GM21529 (cell line): Measurements from ENCODE around the gene PRAF2.

Source experiments
- ATAC-seq: cut with Tn5 transposase; IDR thresholded peaks from one replicate; pipeline ENCODE4 v1.9.1; 2021; ENCODE audit not compliant: unreplicated experiment

The PRAF2 gene, protein sequence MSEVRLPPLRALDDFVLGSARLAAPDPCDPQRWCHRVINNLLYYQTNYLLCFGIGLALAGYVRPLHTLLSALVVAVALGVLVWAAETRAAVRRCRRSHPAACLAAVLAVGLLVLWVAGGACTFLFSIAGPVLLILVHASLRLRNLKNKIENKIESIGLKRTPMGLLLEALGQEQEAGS

DNA sequence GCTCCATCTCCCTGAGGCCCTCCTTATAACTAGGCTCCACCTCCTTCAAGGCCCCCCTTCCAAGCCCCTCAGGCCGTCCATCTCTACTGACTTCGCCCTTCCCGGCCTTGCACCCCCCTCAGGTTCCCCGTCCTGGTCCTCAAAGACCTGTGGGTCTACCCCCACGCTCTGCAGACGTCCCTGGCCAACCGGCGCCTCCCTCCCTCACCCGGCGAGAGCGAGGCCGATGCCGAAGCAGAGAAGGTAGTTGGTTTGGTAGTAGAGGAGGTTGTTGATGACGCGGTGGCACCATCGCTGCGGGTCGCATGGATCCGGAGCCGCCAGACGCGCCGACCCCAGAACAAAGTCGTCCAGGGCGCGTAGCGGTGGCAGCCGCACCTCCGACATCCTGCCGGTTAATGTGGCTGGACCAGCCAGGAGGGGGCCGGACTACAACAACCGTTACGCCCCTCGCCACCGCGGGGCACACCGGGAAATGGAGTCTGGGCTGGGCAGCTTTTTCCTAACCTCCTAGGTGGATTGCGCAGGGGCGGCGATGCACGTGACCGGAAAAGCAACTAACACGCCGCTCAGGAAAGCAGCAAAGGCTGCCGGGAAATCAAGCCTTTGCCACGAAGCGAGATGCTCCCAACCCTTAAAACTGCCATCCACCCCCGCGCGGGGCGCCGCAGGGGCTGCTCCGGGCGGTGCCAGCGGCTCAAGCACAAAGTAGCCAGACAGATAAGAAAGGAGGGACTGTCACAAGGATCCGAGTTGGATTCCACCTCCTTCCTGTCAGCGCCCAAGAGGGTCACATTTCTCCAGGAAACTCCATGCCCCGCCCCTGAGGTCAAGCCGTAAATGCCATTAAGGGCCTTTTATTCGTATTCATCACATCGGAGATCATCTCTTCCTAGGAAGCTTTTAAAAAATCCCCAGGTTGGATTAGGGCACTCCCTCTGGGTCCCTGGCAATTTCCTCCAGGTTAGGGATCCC, at the start of gene PRAF2:
Gene PRAF2 (minus strand): TSS at position 402 of the 975 bp plus-strand sequence. CDS start 15 bp downstream, at position 387.
- ATAC-seq: peak; percentile 93

DNA sequence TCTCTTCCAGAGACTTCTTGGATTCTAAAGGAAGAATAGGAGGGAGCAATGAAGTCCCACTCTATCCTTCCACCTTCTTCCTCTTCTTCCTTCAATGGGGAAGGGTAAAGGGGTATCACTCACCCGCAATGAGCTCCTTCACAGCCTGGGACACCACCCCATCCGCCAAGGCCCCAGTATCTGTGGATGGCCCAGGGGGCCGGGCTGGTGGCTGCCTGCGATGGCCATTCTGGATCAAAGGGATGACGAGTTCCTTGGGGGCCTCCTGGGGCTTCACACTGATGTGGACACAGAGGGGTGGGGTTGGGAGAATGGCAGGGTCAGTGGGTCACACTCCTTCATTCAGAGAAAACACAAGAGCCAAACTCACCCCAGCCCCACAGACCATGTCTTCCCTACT, 48.7 kb upstream of the PRAF2 start:
- ATAC-seq: no peak

DNA sequence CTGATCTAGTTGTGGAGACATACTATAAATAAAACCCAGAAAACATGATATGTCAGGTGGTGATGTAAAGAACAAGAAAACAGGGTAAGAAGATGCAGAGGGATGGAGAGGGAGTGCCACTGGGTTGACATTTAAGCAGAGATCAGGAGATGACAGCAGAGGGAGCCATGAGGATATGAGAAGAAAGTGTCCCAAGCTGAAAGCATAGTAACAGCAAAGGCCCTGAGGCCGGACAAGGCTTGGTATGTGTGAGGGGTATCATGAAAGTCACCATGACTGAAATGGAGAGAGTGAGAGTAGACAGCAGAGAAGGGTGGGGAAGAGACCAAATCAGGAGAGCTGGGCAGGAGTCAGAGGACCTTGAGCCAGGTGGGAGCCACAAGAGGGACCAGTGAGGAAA, 46.3 kb upstream of the PRAF2 start:
- ATAC-seq: no peak

DNA sequence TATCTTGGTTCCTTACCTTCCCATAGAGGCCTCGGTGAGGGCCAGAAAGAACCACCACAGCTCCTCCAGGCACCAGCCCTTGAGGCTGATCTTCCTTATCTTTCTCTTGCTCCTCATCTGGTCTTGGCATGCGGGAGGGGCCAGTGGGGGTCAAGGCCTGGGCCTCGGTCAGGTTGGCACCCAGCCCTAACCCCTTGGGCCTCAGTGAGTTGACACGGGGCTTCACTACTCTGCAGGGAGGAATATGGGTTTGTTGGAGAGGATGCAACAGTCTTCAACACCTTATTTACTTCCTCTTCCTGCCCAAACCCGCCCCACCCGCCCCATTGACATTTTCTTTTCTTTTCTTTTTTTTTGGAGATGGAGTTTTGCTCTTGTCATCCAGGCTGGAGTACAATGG, 43.8 kb upstream of the PRAF2 start:
- ATAC-seq: no peak

DNA sequence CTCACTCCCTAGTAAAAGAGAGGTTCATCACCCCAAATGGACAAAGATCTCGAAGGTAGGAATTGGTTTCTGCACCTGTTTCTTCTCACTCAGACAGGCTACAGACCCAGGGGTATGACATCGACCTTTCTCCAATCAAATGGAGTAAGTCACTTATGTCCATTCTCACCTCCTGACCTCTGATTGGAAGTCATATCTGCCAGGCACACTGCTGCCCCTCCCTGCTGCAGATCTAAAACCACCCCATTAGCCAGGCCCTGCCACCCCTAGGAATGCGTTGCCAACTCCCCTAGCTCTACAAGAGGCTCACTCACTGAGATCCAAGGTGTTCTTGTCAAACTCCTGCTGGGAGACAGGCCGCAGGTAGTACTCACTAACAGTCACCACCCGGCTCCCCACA, 42.9 kb upstream of the PRAF2 start:
- ATAC-seq: no peak

DNA sequence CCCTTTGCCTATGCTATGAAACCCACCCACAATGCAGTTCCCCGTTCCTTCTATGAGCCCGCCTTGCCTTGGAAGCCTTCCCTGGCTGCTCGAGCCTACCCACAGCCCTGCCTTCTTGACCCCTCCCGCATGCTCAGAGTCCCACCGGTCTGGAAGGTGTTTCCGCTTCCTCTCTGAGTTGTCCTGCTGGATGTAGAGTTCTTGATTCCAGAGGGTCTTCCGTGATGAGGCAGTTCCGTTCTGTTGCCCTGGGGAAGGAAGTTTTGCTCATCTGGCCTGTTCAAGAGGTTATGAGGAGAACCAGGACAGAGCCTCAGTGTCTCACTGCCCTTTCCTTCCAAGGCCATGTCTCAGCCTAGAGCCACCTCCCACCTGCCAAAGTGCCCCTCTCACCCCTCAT, 42.3 kb upstream of the PRAF2 start:
- ATAC-seq: no peak

DNA sequence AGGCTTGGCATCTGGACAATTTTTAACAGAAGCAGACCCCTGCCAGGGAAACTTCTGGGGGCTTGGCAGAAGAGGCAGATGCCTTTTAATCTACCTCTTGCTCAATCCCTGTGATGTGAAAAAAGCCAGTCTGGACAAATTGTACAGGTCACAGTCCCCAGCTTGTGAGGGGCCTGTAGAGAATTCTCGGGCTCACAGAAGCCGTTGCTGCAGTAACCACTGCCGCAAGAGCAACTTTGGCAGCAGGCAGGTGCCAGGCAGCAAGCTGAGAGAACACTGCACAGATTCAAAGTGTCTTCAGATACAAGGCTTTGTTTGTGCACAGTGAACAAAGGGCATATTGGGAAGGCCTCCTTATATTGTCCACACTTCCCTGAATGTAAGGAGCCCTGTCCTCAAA, 38.0 kb upstream of the PRAF2 start:
- no peak for ATAC-seq

DNA sequence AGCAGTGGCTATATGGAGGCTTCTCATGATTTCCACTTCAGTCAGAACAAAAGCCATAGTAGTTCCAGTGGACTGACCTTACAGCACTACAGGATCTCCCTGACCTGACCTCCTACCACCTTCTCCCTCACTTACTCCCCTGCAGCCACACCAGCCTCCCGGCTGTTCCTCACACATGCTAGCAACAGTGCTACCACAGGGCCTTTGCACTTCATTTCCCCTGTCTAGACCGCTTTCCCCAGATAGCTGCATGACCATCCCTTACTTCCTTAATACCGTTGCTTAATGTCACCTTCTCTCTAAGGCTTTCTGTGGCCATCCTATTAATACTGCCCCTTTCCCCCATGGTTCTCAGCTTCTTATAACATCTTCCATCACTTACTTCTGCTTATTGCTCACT, 36.6 kb upstream of the PRAF2 start:
- ATAC-seq: no peak

DNA sequence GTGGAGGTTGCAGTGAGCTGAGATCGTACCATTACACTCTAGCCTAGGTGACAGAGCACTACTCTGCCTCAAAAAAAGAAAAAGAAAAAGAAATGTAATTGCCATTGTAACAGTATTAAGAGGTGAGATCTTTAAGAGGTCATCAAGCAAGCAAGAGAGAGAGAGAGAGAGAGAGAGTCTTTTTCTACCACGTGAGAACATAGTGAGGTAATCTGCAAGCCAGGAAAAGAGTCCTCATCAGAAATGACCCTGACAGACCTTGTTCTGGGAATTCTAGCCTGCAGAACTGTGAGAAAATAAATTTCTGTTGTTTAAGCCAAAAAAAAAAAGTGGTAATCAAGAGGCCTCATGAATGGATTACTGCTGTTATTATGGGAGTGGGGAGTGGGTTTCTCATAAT, 34.8 kb upstream of the PRAF2 start:
- no peak for ATAC-seq

DNA sequence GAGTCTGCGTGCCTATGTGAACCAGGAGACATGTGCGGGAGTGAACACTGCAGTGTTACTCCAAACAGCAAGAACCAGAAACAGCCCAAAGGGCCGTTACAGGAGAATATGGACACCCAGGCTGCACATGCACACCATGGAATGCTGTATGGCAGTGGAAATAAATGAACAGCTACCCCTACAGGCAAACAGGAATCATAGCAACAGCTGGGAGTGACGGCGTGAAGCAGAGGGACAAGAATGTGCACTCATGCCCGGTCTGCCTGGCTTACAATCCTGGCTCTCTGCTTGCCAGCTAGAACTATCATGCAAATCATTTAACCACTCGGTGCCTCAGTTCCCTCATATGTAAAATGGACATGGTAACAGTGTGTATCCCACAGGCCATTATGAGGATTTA, 33.1 kb upstream of the PRAF2 start:
- no peak for ATAC-seq

DNA sequence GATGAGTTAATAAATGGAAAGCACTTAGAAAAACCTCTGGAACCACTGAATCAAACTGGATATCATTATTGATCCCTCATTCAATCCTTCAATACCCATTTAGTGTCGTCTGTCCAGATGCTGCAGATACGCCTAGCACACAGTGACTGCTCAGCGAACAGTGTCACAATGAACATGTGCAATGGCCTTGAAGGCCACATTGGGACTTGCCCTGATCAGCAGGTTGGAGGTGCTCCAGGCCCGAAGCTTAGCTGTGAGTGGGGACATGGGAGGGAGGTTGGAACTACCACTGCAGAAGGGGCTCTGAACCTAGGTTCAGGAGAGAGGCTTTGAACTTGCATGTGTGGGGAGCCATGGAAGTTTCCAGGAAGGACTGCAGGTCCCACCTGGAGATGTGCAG, 32.5 kb upstream of the PRAF2 start:
- no peak for ATAC-seq

DNA sequence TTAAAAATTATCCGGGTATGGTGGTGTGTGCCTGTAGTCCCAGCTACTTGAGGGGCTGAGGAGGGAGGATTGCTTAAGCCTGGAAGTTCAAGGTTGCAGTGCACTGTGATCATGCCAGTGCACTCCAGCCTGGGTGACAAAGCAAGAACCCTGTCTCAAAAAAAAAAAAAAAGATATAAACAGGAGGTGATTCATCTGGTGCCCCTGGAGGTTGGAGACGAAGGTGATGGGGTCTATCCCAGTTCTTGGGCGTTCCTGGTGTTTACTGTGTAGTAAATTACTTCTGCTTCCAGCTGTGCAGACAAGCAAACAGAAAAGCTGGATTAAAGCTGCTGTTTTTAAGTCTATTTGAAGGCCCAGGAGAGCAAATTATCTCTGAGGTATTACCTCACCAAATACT, 29.8 kb upstream of the PRAF2 start:
- ATAC-seq: no peak

DNA sequence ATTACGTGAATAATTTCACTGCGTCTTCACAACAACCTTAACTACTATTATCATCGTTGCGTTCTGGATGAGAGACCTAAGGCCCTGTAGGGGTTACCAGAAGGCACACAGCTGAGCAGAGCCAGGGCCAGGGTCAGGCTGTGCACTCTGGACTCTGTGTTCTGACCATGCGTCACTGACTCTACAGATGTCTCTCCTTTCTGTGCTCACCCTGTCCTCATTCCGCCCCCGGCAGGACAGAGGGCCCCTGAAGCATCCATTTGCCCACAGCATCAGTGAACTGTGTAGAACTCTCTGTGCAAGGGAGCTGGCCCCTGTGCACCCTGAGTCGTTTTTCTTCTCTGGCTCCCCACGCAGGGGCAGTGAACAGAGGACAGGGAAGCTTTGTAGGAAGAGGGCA, 28.4 kb upstream of the PRAF2 start:
- ATAC-seq: no peak

DNA sequence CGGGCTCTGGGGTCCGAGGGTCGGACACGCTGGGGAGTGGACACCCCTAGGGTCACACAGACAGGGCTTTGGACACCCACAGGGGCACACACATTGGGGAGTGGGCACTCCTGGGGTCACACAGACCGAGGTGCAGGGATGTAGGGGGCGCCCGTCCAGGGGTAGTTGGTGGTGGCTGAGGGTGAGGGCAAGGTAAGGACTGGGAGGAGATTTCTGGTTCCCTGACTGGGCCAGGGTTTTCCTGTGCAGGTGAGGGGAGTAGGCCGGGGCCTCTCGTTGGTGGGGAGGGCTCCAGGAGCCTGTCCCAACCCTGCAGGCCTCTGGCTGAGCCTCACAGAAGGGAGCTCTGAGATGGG, 27.8 kb upstream of the PRAF2 start:
- ATAC-seq: peak; percentile 4

DNA sequence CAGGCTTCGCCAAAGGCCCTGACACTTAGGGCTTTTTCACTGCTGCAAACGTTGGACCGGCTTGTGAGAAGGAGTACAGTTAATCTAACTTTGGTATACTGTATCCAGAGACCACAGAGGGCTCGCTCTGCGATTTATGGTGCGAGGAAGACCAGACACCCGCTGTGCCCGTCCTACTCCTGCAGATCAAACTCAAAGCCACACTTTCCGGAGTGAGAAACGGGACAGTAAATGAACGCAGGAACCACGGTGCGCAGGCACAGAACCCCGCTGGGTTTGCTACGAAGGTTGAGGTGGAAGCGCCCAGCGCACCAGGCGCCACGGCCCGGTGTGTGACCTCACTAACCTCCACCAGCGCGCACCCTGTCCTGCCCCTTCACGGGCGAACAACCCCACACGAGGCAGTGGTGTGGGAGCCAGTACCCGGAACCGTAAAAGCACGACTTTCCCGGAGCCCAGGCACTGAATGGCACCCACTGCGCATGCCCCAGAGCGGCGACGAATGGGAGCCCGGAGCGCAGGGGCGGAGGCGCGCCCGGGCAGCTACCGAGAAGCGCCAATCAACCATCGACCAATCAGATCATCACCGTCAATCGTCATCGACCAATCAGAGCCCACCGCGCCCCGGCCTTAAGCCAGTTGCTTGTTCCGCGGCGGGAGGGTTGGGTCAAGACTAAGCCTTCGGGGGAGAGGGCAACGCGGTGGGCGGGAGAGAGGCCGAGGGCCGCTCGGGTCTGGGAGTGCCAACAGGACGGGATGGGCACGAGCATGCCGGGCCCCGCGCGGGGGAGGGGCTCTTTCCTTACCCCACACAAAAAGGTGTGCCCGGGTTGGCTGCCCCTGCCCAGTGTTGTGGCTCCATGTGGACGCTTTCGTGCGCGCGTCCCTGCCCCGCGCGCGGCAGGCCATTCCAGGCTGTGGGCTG, 27.2 kb upstream of the PRAF2 start:
- peak; percentile 93 for ATAC-seq

DNA sequence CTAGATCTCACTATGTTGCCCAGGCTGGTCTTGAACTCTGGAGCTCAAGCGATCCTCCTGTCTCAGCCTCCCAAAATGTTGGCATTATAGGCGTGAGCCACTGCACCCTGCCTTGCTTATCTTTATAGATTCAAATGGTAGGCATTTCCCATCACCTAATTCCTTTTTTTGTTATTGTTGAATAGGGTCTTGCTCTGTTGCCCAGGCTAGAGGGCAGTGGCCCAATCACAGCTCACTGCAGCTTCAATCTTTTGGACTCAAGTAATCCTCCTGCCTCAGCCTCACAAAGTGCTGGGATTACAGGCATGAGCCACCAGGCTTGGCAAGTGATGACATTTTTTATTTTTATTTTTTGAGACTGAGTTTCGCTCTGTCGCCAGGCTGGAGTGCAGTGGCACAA, 22.6 kb upstream of the PRAF2 start:
- ATAC-seq: no peak

DNA sequence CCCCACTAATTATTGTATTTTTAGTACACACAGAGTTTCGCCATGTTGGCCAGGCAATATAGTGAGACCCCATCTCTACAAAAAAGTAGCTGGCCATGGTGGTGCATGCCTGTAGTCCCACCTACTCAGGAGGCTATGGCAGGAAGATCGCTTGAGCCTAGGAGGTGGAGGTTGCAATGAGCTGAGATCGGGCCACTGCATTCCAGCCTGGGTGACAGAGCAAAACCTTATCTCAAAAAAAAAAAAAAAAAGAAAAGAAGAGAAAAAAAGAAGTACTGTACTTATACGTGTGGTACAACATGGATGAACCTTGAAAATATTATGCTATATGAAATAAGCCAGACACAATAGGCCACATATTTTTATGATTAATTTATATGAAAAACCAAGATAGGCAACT, 15.8 kb upstream of the PRAF2 start:
- no peak for ATAC-seq

DNA sequence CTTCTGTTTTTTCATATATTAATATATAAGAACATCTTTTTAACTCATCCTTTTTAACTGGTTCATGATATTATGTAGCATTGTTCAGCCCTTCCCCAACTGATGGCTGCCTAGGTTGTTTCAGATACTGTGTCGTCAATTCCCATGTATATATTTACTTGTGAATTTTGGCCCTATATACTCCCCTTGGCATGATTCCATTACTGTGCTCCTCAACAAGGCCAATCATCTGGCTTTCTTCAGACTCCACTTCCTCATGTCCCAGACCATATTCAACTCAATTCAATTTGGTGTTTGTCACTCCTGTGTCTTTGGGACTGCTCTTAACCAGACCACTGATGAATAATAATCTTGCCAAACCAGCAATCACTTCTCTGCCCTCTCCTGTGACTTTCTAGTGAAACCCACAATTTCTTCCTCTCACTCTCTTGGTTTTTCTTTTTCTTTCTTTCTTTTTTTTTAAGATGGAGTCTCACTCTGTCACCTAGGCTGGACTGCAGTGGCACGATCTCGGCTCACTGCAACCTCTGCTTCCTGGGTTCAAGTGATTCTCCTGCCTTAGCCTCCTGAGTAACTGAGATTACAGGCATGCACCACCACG, 8.6 kb upstream of the PRAF2 start:
- no peak for ATAC-seq

DNA sequence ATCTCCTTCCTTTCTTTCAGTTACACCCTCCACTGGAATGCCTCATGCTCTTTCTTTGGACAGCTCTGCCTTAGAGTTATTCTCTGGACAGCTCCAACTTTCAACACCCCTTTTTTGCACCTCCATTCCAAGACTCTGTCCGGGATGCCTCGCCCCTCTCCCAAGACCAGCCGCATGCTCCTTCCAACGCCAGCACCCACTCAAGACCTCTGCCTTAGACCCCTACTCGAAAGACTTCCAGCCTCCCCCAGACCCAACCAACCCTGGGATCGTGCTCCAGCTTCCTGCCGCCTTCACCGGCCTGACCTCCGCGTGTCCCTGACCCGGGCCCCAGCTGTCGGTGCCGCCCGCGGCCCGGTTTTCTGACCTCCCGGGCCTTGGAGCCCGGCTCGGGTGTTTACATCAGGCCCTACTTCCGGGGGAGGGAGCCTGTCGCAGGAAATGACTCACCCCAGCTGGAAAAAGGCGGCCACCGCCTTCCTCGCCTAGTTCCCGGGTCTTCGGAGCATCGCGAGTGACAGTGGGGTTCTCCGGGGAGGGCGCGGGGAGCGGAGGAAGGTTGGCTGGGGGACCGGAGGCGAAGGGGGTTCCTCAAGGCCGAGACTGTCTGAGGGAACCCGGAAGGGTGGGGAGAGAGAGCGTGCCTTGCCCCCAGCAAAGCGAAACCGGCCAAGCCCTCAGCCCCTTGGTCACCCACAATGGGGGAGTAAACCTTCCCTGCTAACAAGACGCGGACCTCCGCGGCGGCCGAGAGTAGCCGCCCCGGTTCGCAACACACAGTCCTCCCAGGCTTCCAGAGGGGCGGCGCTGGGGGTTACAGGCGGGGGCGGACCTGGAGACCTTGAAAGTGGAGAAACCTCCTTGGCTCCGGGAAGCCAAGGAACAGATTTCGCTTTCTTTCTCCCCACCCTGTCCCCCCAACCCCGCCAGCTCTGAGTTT, 6.0 kb upstream of the PRAF2 start, which contains the start of gene WDR45:
Gene WDR45 (minus strand): TSS at position 399 of the 940 bp plus-strand sequence. CDS start 1,792 bp downstream, outside the sequence.
- ATAC-seq: peak; percentile 83

DNA sequence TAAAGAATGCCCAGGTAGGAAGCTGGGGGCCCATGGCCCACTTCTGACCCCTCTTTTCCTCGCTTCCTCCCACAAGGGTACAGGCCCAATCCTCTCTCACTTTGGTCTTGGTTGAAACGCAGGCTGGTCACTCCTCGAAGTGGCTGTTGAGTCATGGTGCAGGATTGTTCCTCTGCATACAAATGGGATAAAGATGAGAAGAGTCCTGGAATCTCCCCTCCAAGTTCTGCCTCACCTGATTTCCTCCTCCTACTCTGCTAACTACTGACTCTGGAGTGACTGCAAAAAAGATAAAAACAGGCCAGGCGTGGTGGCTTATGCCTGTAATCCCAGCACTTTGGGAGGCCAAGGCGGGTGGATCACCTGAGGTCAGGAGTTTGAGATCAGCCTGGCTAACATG, 4.1 kb upstream of the PRAF2 start:
- ATAC-seq: no peak
